HG02852 (cell line): Measurements from ENCODE around the gene NFAT5.
"Not testable (repeated sequence)": the region's sequence is repeated elsewhere in the genome, so short reads cannot be mapped to it uniquely, and the experiment has no call there.

Experiments
- ATAC-seq: cut with Tn5 transposase; IDR thresholded peaks from one replicate; pipeline ENCODE4 v1.9.1; 2021; ENCODE audit warnings: mild to moderate bottlenecking, moderate library complexity; ENCODE audit not compliant: unreplicated experiment

The NFAT5 gene

DNA sequence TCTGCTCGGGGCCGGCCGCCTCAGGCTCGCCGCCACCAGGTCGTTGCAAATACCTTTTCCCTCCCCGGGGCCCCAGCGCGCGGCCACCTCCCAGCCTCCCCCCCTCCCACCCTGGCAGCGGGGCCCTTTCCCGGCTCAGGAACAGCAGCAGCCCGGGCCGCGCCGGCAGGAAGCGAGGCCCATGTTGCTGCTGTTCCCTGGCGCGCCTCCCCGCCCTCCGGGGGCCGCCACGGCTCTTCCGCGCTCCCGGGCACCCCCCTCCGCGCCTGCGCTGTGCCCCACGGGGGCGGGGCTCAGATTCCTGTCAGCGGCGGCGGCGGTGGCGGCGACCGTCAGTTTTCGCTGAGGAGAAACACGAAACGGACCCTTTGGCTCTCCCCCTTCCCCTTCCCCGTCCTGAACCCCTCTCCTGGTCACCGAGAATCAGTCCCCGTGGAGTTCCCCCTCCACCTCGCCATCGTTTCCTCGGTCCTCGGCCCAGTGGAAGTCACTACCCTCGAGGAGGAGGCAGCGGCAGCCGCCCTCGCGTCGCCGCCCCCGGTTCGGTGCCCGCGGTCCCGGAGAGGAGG is at the start of gene NFAT5:
Gene NFAT5 (plus strand): TSS at position 296 of the 569 bp plus-strand sequence. CDS start 336 bp downstream, outside the sequence.
- peak; percentile 48 for ATAC-seq

GRCh38 chr16:69517914-69518313 is 47.9 kb upstream of the NFAT5 start:
- not testable (repeated sequence) for ATAC-seq

DNA sequence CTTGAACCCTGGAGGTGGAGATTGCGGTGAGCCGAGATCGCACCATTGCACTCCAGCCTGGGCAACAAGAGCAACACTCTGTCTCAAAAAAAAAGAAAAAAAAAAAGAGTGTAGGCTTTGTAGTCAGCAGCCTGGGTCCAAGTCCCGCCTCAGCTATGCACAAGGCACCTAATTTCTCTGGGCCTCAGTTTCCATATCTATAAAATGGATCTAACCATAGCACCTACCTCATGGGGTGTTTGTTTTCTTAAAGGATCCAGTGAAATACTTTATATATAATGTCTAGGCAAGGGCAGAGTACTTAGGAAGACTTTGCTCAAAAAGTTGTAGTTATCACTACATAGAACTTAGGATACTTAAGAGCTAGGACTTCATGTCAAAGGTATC is 45.4 kb upstream of the NFAT5 start:
- no peak for ATAC-seq

DNA sequence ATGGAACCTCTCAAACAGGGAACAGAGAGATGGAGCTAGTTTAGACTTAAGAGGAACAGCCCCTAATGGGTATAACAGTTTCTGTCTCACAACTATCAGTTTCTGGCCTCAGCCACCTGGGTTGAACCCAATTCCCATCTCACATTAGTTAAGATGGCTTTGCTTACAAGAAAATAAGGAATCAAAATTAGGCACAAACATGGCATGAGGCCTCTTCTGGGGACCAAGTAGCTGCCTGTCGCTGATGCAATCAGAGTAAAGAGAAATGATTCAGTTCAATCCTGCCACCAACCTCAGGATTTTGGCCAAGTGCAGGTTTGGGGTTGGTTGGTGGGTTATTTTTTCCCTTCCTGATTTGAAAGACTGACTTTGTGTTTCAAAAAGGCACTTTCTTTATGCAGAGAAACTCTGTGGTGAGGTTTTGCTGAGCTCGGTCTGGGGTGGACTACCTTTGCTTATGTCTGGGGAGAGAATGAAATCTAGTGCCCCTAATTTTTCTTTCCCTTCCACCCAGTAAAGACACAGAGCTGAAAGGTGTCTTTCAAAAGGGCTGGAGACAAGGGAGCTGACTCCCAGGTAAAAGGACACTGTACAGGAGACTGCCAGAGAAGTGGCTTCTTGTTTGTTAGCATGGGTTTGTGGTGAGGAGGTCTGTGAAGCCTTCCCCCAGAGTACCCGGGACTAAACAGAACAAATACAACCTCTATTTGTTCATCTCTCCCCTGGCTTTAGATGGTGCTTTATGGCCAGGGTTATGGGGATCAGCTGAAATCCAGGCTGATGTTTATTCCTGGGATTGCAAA is 44.8 kb upstream of the NFAT5 start:
- peak; percentile 57 for ATAC-seq

GRCh38 chr16:69522041-69522578 is 43.7 kb upstream of the NFAT5 start:
- no peak for ATAC-seq

DNA sequence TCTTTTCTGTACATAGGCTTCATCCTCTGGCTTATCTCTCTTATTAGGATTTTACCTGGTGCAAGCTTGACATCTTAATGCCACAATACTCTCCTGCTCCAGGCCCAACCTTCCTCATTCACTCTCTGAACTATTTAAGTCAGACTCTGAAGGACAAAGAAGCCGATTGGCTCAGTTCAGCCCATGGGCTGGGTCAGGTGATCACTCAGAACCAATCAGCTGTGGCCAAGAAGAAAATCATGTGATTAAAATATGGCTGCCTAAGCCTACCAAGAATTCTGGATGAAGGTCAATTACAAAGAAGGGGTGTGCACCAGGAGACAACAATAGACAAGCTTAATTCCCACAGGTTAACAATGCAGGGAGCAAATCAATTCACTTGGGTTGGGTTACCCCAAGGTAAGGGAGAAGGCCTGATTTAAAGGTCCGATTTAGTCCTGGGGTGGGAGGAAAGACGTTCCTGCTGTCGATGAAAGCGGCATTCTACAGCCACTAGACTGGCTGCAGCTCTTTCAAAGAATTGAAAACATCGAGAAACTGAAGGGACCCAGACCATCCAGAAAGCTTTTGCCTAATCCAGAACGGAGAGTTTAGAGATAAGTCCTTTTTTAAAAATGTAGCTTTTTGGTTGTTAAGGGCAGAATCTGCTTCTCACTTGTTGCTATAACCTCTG is 42.9 kb upstream of the NFAT5 start:
- ATAC-seq, result no peak

DNA sequence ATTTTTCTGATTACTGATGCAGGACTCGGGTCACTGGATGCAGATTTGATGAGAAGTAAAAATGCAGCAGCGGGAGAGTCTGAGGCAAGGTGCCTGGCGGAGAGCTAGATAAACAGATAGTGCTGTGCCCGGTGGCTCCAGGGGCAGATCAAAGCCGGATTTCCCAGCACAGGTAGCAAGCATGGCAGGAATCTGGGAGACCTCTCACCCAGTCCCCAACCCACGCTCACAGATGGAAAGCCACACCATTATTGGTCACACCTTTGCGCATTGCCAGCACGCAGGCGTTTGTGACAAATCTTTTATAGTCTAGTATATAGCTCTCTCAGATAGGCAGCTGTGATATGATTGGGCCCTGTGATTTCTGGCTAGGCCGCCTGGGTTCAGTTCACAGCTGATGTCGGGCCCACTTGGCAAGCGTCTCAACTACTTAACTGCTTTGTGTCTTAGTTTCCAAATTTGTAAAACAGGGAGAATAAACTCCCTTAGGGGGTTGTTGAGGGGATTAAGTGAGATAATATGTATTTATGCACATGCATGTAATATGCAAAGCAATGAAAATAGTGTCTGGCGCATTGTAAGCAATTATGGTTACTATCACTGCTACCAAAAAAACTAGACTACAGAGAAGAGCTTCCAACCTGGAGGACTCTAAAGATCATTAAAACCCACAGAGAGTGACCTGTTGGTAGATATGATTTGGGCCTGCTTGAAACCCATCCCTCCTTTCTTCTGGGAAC is 42.0 kb upstream of the NFAT5 start:
- ATAC-seq, result no peak

DNA sequence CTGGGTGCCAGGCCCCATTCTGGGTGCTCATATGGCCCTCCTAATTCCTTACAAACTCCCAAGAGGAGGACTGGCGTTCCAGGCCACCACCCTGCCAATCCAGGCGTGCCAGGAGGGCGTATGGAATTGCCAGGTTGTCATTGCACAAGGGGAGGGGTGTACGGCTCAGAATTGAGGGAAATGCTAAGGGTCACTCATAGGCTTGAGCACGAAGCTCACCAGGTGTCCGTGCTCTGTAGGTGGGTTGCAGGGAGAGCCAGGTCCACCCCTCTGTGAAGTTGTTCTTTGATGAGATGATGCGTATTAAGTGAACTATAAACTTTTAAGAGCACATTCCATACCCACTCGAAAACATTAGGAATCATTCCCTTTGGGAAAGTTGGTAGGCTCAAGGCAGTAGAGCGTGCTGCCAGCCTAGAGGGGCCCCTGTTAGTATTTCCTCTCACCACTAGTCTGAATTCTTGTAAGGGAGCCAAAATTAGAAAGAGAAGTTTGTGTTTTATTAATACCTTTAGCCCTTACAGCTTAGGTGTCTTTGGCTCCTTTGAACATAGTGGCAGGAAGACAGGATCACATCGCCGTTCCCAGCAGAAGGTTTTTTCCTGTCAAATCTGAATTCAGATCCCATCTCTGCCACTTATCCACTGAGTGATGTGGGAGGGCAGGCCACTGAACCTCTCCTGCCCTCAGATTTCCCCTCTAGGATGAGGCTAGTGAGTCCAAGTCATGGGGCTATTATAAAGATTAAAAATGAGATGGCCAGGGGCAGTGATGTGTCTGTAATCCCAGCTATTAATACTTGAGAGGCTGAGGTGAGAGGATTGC is 38.7 kb upstream of the NFAT5 start:
- no peak for ATAC-seq

DNA sequence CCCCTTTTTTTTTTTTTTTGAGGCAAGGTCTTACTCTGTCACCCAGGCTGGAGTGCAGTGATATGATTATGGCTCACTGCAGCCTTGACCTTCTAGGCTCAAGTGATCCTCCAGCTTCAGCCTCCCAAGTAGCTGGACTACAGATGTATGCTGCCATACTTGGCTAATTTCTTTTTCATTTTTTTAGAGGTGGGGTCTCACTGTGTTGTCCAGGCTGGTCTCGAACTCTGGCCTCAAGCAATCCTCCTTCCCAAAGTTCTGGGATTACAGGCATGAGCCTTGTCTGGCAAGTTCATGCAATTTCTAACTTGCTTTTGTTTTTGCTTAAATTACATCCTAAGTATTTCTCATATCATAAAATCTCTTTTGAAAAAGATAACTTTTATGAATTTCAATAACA is 33.8 kb upstream of the NFAT5 start:
- no peak for ATAC-seq

- no peak for ATAC-seq
Measured at GRCh38 chr16:69532641-69533455, 32.9 kb upstream of the NFAT5 start.

- ATAC-seq, result no peak
Measured at GRCh38 chr16:69534720-69535119, 31.0 kb upstream of the NFAT5 start.

- no peak for ATAC-seq
Measured at GRCh38 chr16:69535123-69536050, 30.4 kb upstream of the NFAT5 start.

DNA sequence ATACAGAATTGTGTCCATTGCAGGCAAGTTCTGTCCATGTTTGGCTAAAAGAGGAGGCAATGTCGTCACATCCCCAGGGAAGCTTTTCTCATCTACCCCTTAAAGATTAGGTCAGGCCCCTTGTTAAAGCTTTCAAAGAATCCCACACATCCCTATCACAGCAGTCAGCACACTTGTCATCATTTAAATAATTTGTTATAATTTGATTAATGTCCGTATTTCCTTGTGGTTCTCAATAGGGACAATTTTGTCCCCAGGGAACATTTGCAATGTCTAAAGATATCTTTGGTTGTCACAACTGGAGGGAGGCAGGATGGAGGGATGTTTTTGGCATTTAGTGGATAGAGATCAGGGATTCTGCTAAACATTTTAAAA is 28.1 kb upstream of the NFAT5 start:
- no peak for ATAC-seq

DNA sequence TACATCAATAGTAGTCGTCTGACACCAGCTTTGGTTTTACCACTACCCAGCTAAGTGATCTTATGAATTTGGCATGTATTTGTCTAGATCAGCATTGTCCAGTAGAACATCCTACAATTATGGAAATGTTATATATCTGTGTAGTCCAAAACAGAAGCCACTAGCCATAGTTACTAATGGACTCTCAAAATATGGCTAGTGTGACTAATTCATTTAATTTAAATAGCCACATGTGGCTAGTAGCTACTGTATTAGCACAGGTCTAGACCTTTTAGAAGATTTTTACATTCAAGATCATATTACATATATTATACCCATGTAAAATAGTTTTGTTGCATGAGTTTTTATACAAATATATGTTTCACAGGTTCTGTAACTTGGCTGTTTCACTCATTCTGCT is 27.0 kb upstream of the NFAT5 start:
- no peak for ATAC-seq

GRCh38 chr16:69542974-69543373 is 22.8 kb upstream of the NFAT5 start:
- no peak for ATAC-seq

- no peak for ATAC-seq
Measured at GRCh38 chr16:69544088-69544487, 21.7 kb upstream of the NFAT5 start.

GRCh38 chr16:69546663-69547062 is 19.1 kb upstream of the NFAT5 start:
- ATAC-seq, result not testable (repeated sequence)

GRCh38 chr16:69553332-69553731 is 12.4 kb upstream of the NFAT5 start:
- no peak for ATAC-seq
